Measurements from ENCODE around the gene SYNE1. TPM values are rescaled to one million over a fixed set of nuclear protein-coding genes. Genes with fewer than 3 reads are reported as not detected.

The SYNE1 gene
- total RNA-seq, 1 experiment from 2014 or later, result 6.5 TPM

GRCh38 chr6:152631376-152631775, 5.8 kb downstream of the SYNE1 start:
- H3K4me3 Mint-ChIP-seq, result no peak overlapping the region
- DNase-seq (ENCODE audit: low spot score) (no peak), ATAC-seq (no peak)
- H3K9me3 Mint-ChIP-seq, result no peaks in the 10 kb centered on the region
- no peak overlapping the region for H3K27ac Mint-ChIP-seq
- peaks cover 19% of the 10 kb centered on the region for H3K27me3 Mint-ChIP-seq (ENCODE audit: low read depth)
- H3K4me1 Mint-ChIP-seq, result peaks cover 9% of the 10 kb centered on the region
- CTCF ChIA-PET, result interaction anchor here (3.0 kb wide), 1 partner anchor 12 kb away, joined by 12 read pairs; no protein-coding TSS in a partner anchor
- TF ChIP-seq ELF4 (CRISPR knock-in tag; IDR thresholded peaks at IDR 0.05; ENCODE audit: low read depth) (no peak), GRHL2 (CRISPR knock-in tag; IDR thresholded peaks at IDR 0.05; ENCODE audit: insufficient replicate concordance, severe bottlenecking) (no peak), RORB (CRISPR knock-in tag; IDR thresholded peaks at IDR 0.05) (no peak), CREB1 (CRISPR knock-in tag; IDR thresholded peaks at IDR 0.05) (no peak), ETV6 (CRISPR knock-in tag; IDR thresholded peaks at IDR 0.05) (no peak), ZNF423 (CRISPR knock-in tag; IDR thresholded peaks at IDR 0.05) (no peak), NFE2L1 (CRISPR knock-in tag; IDR thresholded peaks at IDR 0.05) (no peak), IRF2 (CRISPR knock-in tag; IDR thresholded peaks at IDR 0.05; ENCODE audit: borderline replicate concordance, low read depth) (no peak), SMAD3 (CRISPR knock-in tag; IDR thresholded peaks at IDR 0.05; ENCODE audit: borderline replicate concordance) (no peak), SOX15 (CRISPR knock-in tag; IDR thresholded peaks at IDR 0.05) (no peak)
- TF ChIP-seq, protein P1, sequence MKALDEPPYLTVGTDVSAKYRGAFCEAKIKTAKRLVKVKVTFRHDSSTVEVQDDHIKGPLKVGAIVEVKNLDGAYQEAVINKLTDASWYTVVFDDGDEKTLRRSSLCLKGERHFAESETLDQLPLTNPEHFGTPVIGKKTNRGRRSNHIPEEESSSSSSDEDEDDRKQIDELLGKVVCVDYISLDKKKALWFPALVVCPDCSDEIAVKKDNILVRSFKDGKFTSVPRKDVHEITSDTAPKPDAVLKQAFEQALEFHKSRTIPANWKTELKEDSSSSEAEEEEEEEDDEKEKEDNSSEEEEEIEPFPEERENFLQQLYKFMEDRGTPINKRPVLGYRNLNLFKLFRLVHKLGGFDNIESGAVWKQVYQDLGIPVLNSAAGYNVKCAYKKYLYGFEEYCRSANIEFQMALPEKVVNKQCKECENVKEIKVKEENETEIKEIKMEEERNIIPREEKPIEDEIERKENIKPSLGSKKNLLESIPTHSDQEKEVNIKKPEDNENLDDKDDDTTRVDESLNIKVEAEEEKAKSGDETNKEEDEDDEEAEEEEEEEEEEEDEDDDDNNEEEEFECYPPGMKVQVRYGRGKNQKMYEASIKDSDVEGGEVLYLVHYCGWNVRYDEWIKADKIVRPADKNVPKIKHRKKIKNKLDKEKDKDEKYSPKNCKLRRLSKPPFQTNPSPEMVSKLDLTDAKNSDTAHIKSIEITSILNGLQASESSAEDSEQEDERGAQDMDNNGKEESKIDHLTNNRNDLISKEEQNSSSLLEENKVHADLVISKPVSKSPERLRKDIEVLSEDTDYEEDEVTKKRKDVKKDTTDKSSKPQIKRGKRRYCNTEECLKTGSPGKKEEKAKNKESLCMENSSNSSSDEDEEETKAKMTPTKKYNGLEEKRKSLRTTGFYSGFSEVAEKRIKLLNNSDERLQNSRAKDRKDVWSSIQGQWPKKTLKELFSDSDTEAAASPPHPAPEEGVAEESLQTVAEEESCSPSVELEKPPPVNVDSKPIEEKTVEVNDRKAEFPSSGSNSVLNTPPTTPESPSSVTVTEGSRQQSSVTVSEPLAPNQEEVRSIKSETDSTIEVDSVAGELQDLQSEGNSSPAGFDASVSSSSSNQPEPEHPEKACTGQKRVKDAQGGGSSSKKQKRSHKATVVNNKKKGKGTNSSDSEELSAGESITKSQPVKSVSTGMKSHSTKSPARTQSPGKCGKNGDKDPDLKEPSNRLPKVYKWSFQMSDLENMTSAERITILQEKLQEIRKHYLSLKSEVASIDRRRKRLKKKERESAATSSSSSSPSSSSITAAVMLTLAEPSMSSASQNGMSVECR (CRISPR knock-in tag; IDR thresholded peaks at IDR 0.05; ENCODE audit: borderline replicate concordance), result no peak
- TF ChIP-seq, protein P2, sequence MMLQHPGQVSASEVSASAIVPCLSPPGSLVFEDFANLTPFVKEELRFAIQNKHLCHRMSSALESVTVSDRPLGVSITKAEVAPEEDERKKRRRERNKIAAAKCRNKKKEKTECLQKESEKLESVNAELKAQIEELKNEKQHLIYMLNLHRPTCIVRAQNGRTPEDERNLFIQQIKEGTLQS (CRISPR knock-in tag; conservative IDR thresholded peaks at IDR 0.05), result no peak
- H3K36me3 Mint-ChIP-seq, result no peaks in the 10 kb centered on the region
- POLR2A ChIA-PET, result no interaction called here

- peaks cover 7% of the 10 kb centered on the region for H3K4me1 Mint-ChIP-seq
- peaks cover 13% of the 10 kb centered on the region for H3K27me3 Mint-ChIP-seq (ENCODE audit: low read depth)
- POLR2A ChIA-PET, result no interaction called here
- H3K27ac Mint-ChIP-seq, result no peak overlapping the region
- DNase-seq (ENCODE audit: low spot score) (no peak), ATAC-seq (no peak)
- no peak overlapping the region for H3K4me3 Mint-ChIP-seq
- TF ChIP-seq CBFB (CRISPR knock-in tag; IDR thresholded peaks at IDR 0.05; ENCODE audit: low read depth), result no peak
- TF ChIP-seq ZNF219 (CRISPR knock-in tag; IDR thresholded peaks at IDR 0.05; ENCODE audit: borderline replicate concordance), result no peak
- no peak for TF ChIP-seq ZNF425 (CRISPR knock-in tag; conservative IDR thresholded peaks at IDR 0.05)
- TF ChIP-seq, protein P2 (CRISPR knock-in tag; conservative IDR thresholded peaks at IDR 0.05), result no peak
- TF ChIP-seq JUN (CRISPR knock-in tag; IDR thresholded peaks at IDR 0.05), result no peak
- TF ChIP-seq SP1 (CRISPR knock-in tag; conservative IDR thresholded peaks at IDR 0.05), result no peak
- no peak for TF ChIP-seq TP53 (CRISPR knock-in tag; IDR thresholded peaks at IDR 0.05)
- no peak for TF ChIP-seq CREB1 (CRISPR knock-in tag; IDR thresholded peaks at IDR 0.05)
- TF ChIP-seq ATF6 (CRISPR knock-in tag; IDR thresholded peaks at IDR 0.05), result no peak
- CTCF ChIA-PET, result interaction anchor here (3.0 kb wide), 1 partner anchor 12 kb away, joined by 12 read pairs; no protein-coding TSS in a partner anchor
- H3K9me3 Mint-ChIP-seq, result no peaks in the 10 kb centered on the region
- H3K36me3 Mint-ChIP-seq, result no peaks in the 10 kb centered on the region
These were observed 6.3 kb downstream of the SYNE1 start for GRCh38 chr6:152630832-152631231.

Data from WTC11 (cell line).